Measurements from ENCODE around the gene TBL3.

DNA sequence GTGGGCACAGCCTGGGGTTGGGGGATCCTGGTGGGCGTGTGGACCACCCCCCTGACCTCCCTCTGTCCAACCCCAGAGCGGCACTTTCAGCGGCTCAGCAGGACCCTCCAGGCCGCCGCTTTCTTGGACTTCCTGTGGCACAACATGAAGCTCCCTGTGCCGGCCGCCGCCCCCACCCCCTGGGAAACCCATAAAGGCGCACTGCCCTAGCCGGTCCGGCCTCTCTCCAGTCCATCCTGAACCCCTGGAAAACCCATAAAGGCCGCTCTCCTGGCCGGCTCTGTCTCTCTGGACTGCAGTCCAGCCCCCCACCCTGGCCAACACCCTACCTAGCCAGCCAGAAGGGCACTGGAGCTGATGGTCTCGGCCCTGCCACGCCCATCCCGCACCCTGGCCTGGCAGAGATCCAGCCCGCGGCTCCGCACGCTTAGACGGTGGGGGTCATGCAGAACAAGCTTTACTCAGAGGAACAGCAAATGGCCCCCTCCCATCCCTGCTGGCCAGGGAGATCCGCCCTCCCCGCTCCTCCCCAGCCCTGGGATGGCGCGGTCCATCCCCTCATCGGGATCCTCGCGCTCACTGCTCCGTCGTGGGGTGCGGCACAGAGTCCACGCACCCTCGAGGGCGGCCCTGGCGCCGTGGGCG, 6.7 kb downstream of the TBL3 start:
- TF ChIP-seq FOXK2 (IDR thresholded peaks at IDR 0.05) (no peak), ELF4 (IDR thresholded peaks at IDR 0.05) (no peak), ZNF384 (IDR thresholded peaks at IDR 0.05) (no peak)

All from HEK293T (cell line).